PC-3 (cell line): Measurements from ENCODE around the gene AP4B1. TPM values are rescaled to one million over a fixed set of nuclear protein-coding genes. Genes with fewer than 3 reads are reported as not detected.

Experiments used
- ATAC-seq: fragments of 200-7000 bp; cut with Tn5 transposase; 2 replicates; pipeline ENCODE4 v1.9.1; 2020; ENCODE audit warnings: mild to moderate bottlenecking, moderate library complexity
- BruUV-seq: library from RNA; stranded (reverse); fragments of 400-500 nt; replicated peaks from 2 replicates; lab custom pipeline; 2021; lab: Mats Ljungman, UMichigan
- CTCF ChIA-PET: fragments of 300-600 bp; sonication (Branson Sonifier 250); formaldehyde crosslinking; loops from one replicate; lab custom pipeline; 2022; ENCODE audit warnings: antibody characterized with exemption; lab: Charles Lee
- POLR2A ChIA-PET: fragments of 300-600 bp; sonication (Branson Sonifier 250); formaldehyde crosslinking; loops from one replicate; lab custom pipeline; 2022; ENCODE audit warnings: antibody characterized with exemption; ENCODE audit not compliant: unreplicated experiment; lab: Charles Lee
- DNase-seq: peaks from one replicate; pipeline ENCODE4 v3.0.0-alpha.2; 2015
- H2AFZ ChIP-seq: fragments of 300-600 bp; sonication (generic); 2 replicates; pipeline ENCODE4 v1.6.0; 2016; ENCODE audit warnings: antibody characterized with exemption, low read length
- H3F3A ChIP-seq: fragments of 300-600 bp; sonication (generic); one replicate; pipeline ENCODE4 v1.6.0; 2017; ENCODE audit warnings: antibody characterized with exemption, low read length, control low read depth, mild to moderate bottlenecking; ENCODE audit not compliant: unreplicated experiment
- H3K27ac ChIP-seq: fragments of 300-600 bp; sonication (generic); 2 replicates; pipeline ENCODE4 v1.5.1; 2016; ENCODE audit warnings: mild to moderate bottlenecking, low read length
- H3K27me3 ChIP-seq: fragments of 300-600 bp; sonication (generic); 2 replicates; pipeline ENCODE4 v1.6.1; 2016; ENCODE audit warnings: low read length, mixed read lengths
- H3K36me3 ChIP-seq: fragments of 300-600 bp; sonication (generic); 2 replicates; pipeline ENCODE4 v1.6.1; 2016; ENCODE audit warnings: low read depth, mixed run types, low read length, mixed read lengths
- H3K4me1 ChIP-seq: fragments of 300-600 bp; sonication (generic); 2 replicates; pipeline ENCODE4 v1.5.1; 2016; ENCODE audit warnings: low read length; ENCODE audit not compliant: insufficient read depth
- H3K4me2 ChIP-seq: fragments of 300-600 bp; sonication (generic); 2 replicates; pipeline ENCODE4 v1.6.0; 2016; ENCODE audit warnings: low read length
- H3K4me3 ChIP-seq: fragments of 300-600 bp; sonication (generic); 2 replicates; pipeline ENCODE4 v1.5.1; 2016; ENCODE audit warnings: mild to moderate bottlenecking, low read length, mixed read lengths
- H3K79me2 ChIP-seq: fragments of 300-600 bp; sonication (generic); 2 replicates; pipeline ENCODE4 v1.6.1; 2017; ENCODE audit warnings: low read length, mixed read lengths
- H3K9ac ChIP-seq: fragments of 300-600 bp; sonication (generic); 2 replicates; pipeline ENCODE4 v1.6.0; 2016; ENCODE audit warnings: mild to moderate bottlenecking, low read length
- H3K9me2 ChIP-seq: fragments of 300-600 bp; sonication (generic); replicated peaks from 2 replicates; pipeline ENCODE4 v1.6.1; 2016; ENCODE audit warnings: mixed run types, low read length, mixed read lengths
- H3K9me3 ChIP-seq: fragments of 300-600 bp; sonication (generic); 2 replicates; pipeline ENCODE4 v1.6.1; 2016; ENCODE audit warnings: low read length, mixed read lengths
- H4K20me1 ChIP-seq: fragments of 300-600 bp; sonication (generic); 2 replicates; pipeline ENCODE4 v1.6.1; 2016; ENCODE audit warnings: low read length, mixed read lengths
- EZH2 ChIP-seq: fragments of 300-600 bp; sonication (generic); IDR thresholded peaks from one replicate; pipeline ENCODE4 v1.6.1; 2017; ENCODE audit warnings: antibody characterized with exemption, mild to moderate bottlenecking, low read length; ENCODE audit not compliant: unreplicated experiment
- EZH2phosphoT487 ChIP-seq: fragments of 300-600 bp; sonication (generic); IDR thresholded peaks from 2 replicates; pipeline ENCODE4 v1.6.1; 2018; ENCODE audit warnings: mild to moderate bottlenecking, antibody characterized with exemption, low read length, borderline replicate concordance
- intact Hi-C: fragments of 100-400 bp; cut with micrococcal nuclease; formaldehyde crosslinking; loops from 2 replicates; pipeline ENCODE4 v1.9.0; 2023
- total RNA-seq: library from RNA; depleted of rRNA; stranded (reverse); fragments of >200 nt; gene quantifications from 2 replicates; pipeline ENCODE4 v1.2.3, GENCODE V29; 2014
- TF ChIP-seq, protein P1 (sequence below): fragments of 300-600 bp; sonication (generic); conservative IDR thresholded peaks from 2 replicates; pipeline ENCODE4 v1.5.1; 2017; ENCODE audit warnings: antibody characterized with exemption, low read depth, mild to moderate bottlenecking, low read length

AP4B1 gene
- total RNA-seq, 1 experiment from 2014 or later = 15.5 TPM

- Histone ChIP-seq H3K27ac (no peak overlapping the region), H3K4me2 (no peak overlapping the region), H3K36me3 (peaks cover 23% of the 10 kb centered on the region), H3F3A (peaks cover 5% of the 10 kb centered on the region), H3K79me2 (peaks cover 73% of the 10 kb centered on the region), H3K4me3 (no peak overlapping the region), H4K20me1 (peaks cover 26% of the 10 kb centered on the region), H3K27me3 (no peaks in the 10 kb centered on the region), H3K9ac (no peak overlapping the region), H3K4me1 (peaks cover 19% of the 10 kb centered on the region), H2AFZ (no peak overlapping the region), H3K9me2 (no peaks in the 10 kb centered on the region), H3K9me3 (no peaks in the 10 kb centered on the region)
- DNase-seq (no peak), ATAC-seq (no peak)
- BruUV-seq = no TSS peak
- intact Hi-C loops = no loop called here
- POLR2A ChIA-PET = no interaction called here
- CTCF ChIA-PET = no interaction called here
- TF ChIP-seq, protein P1, sequence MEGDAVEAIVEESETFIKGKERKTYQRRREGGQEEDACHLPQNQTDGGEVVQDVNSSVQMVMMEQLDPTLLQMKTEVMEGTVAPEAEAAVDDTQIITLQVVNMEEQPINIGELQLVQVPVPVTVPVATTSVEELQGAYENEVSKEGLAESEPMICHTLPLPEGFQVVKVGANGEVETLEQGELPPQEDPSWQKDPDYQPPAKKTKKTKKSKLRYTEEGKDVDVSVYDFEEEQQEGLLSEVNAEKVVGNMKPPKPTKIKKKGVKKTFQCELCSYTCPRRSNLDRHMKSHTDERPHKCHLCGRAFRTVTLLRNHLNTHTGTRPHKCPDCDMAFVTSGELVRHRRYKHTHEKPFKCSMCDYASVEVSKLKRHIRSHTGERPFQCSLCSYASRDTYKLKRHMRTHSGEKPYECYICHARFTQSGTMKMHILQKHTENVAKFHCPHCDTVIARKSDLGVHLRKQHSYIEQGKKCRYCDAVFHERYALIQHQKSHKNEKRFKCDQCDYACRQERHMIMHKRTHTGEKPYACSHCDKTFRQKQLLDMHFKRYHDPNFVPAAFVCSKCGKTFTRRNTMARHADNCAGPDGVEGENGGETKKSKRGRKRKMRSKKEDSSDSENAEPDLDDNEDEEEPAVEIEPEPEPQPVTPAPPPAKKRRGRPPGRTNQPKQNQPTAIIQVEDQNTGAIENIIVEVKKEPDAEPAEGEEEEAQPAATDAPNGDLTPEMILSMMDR = no peak
- TF ChIP-seq EZH2 (no peak), EZH2phosphoT487 (no peak)
Observed at GRCh38 chr1:113941245-113941559, 36.6 kb upstream of the AP4B1 start.

- H3K27ac ChIP-seq = no peak overlapping the region
- peaks cover 5% of the 10 kb centered on the region for H3F3A ChIP-seq
- TSS peak; percentile 31 for BruUV-seq
- intact Hi-C loops = no loop called here
- no peak for ATAC-seq
- H3K9me2 ChIP-seq = no peaks in the 10 kb centered on the region
- no peak overlapping the region for H2AFZ ChIP-seq
- POLR2A ChIA-PET = interaction anchor here (0.6 kb wide), 1 partner anchor 8 kb away, joined by 19 read pairs; no protein-coding TSS in a partner anchor
- H3K79me2 ChIP-seq = peaks cover 73% of the 10 kb centered on the region
- CTCF ChIA-PET = no interaction called here
- H3K36me3 ChIP-seq = peaks cover 23% of the 10 kb centered on the region
- no peak for DNase-seq
- no peaks in the 10 kb centered on the region for H3K27me3 ChIP-seq
- H3K4me3 ChIP-seq = no peak overlapping the region
- no peaks in the 10 kb centered on the region for H3K9me3 ChIP-seq
- no peak overlapping the region for H3K4me2 ChIP-seq
- TF ChIP-seq, protein P1 = no peak
- TF ChIP-seq EZH2phosphoT487 (no peak), EZH2 (no peak)
- peaks cover 19% of the 10 kb centered on the region for H3K4me1 ChIP-seq
- H4K20me1 ChIP-seq = peaks cover 26% of the 10 kb centered on the region
- no peak overlapping the region for H3K9ac ChIP-seq
Observed at GRCh38 chr1:113940365-113941244, 36.0 kb upstream of the AP4B1 start.

GRCh38 chr1:113938192-113938591 is 33.6 kb upstream of the AP4B1 start:
- Histone ChIP-seq H3K4me2 (no peak overlapping the region), H3K36me3 (peaks cover 14% of the 10 kb centered on the region), H3K27ac (no peak overlapping the region), H3K9me3 (no peaks in the 10 kb centered on the region), H3K27me3 (no peaks in the 10 kb centered on the region), H3K9ac (no peak overlapping the region), H4K20me1 (peaks cover 32% of the 10 kb centered on the region), H3K79me2 (peaks cover 80% of the 10 kb centered on the region), H3K4me1 (peaks cover 19% of the 10 kb centered on the region), H3K4me3 (no peak overlapping the region), H3K9me2 (no peaks in the 10 kb centered on the region), H2AFZ (no peak overlapping the region), H3F3A (peaks cover 5% of the 10 kb centered on the region)
- no peak for TF ChIP-seq EZH2
- intact Hi-C loops = no loop called here
- ChIA-PET POLR2A (interaction anchor here (0.6 kb wide), 2 partner anchors 14 to 701 kb away, joined by 3 to 7 read pairs; no protein-coding TSS in a partner anchor), CTCF (no interaction called here)
- no TSS peak for BruUV-seq
- DNase-seq (no peak), ATAC-seq (no peak)
